SU-DHL-6 (cell line): ENCODE measurements around the gene IL4R.

ENCODE experiments used
- EZH2phosphoT487 ChIP-seq: fragments of 200-600 bp; sonication (generic), shearing (Covaris generic); conservative IDR thresholded peaks from 2 replicates; pipeline ENCODE4 v1.6.1; 2018; ENCODE audit warnings: mild to moderate bottlenecking, antibody characterized with exemption, low read length, moderate library complexity, mixed read lengths
- TF ChIP-seq, protein P1 (sequence below): fragments of 200-600 bp; sonication (generic); IDR thresholded peaks from one replicate; pipeline ENCODE4 v1.5.1; 2017; ENCODE audit warnings: antibody characterized with exemption, mild to moderate bottlenecking, low read length, moderate library complexity; ENCODE audit not compliant: insufficient read depth, poor library complexity, severe bottlenecking

- TF ChIP-seq, protein P1, sequence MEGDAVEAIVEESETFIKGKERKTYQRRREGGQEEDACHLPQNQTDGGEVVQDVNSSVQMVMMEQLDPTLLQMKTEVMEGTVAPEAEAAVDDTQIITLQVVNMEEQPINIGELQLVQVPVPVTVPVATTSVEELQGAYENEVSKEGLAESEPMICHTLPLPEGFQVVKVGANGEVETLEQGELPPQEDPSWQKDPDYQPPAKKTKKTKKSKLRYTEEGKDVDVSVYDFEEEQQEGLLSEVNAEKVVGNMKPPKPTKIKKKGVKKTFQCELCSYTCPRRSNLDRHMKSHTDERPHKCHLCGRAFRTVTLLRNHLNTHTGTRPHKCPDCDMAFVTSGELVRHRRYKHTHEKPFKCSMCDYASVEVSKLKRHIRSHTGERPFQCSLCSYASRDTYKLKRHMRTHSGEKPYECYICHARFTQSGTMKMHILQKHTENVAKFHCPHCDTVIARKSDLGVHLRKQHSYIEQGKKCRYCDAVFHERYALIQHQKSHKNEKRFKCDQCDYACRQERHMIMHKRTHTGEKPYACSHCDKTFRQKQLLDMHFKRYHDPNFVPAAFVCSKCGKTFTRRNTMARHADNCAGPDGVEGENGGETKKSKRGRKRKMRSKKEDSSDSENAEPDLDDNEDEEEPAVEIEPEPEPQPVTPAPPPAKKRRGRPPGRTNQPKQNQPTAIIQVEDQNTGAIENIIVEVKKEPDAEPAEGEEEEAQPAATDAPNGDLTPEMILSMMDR, result no peak
- TF ChIP-seq EZH2phosphoT487, result no peak
Observed at GRCh38 chr16:27319257-27319965, 5.6 kb downstream of the IL4R start.
